SK-N-SH (cell line): ENCODE measurements around the gene ADAMTS4. TPM values are rescaled to one million over a fixed set of nuclear protein-coding genes. Genes with fewer than 3 reads are reported as not detected.

Experiments used
- CTCF ChIA-PET: fragments of 300-600, 350-600 bp; formaldehyde crosslinking; extraction: SDS; loops from one replicate; lab custom pipeline; 2021; lab: Yijun Ruan, JAX
- POLR2A ChIA-PET: fragments of 350-600 bp; sonication (Branson Sonifier 250); formaldehyde crosslinking; extraction: SDS; loops from one replicate; lab custom pipeline; 2020; ENCODE audit warnings: antibody characterized with exemption, inconsistent platforms; lab: Yijun Ruan, JAX
- DNase-seq: peaks from one replicate; pipeline ENCODE4 v3.0.0; 2012
- H2AFZ ChIP-seq: fragments of 200-600 bp; sonication (generic); 2 replicates; pipeline ENCODE4 v1.8.1; 2016; ENCODE audit warnings: antibody characterized with exemption, mild to moderate bottlenecking, low read depth
- H3F3A ChIP-seq: fragments of 200-600 bp; sonication (generic); replicated peaks from 2 replicates; pipeline ENCODE3; 2016; ENCODE audit warnings: antibody characterized with exemption, mild to moderate bottlenecking; ENCODE audit not compliant: insufficient read depth
- H3K27ac ChIP-seq, 2 experiments: fragments of 200-500 bp in 1 of 2; fragments of 200-600 bp in 1 of 2; sonication (Bioruptor generic) in 1 of 2; sonication (generic), shearing (Covaris generic) in 1 of 2; 2 replicates each; pipeline versions ENCODE4 v1.5.1 to v1.6.1; 2014 to 2016; ENCODE audit warnings: low read depth in 2 of 2, inconsistent platforms in 1 of 2, low read length in 1 of 2, mild to moderate bottlenecking in 1 of 2, mixed read lengths in 1 of 2
- H3K27me3 ChIP-seq: fragments of 200-600 bp; sonication (generic), shearing (Covaris generic); 2 replicates; pipeline ENCODE4 v1.6.1; 2016; ENCODE audit warnings: mixed run types; ENCODE audit not compliant: insufficient read depth
- H3K36me3 ChIP-seq, 2 experiments: fragments of 200-500 bp in 1 of 2; fragments of 200-600 bp in 1 of 2; sonication (Bioruptor generic) in 1 of 2; sonication (generic) in 1 of 2; replicated peaks in 1 of 2; 2 replicates each; pipeline versions ENCODE3 to v1.5.1; 2014 to 2016; ENCODE audit warnings: low read length in 1 of 2, mild to moderate bottlenecking in 1 of 2; ENCODE audit not compliant: insufficient read depth in 2 of 2, control insufficient read depth in 1 of 2
- H3K4me1 ChIP-seq, 2 experiments: fragments of 200-500 bp in 1 of 2; fragments of 200-600 bp in 1 of 2; sonication (Bioruptor generic) in 1 of 2; sonication (generic), shearing (Covaris generic) in 1 of 2; 2 replicates each; pipeline versions ENCODE4 v1.5.1 to v1.6.1; 2014 to 2016; ENCODE audit warnings: low read depth in 1 of 2, low read length in 1 of 2, mixed run types in 1 of 2; ENCODE audit not compliant: insufficient read depth in 2 of 2, control insufficient read depth in 1 of 2
- H3K4me2 ChIP-seq: fragments of 200-600 bp; sonication (generic), shearing (Covaris generic); 2 replicates; pipeline ENCODE4 v1.6.1; 2017; ENCODE audit warnings: mixed run types
- H3K4me3 ChIP-seq, 2 experiments: fragments of 200-500 bp in 1 of 2; fragments of 200-600 bp in 1 of 2; sonication (Bioruptor generic) in 1 of 2; sonication (generic), shearing (Covaris generic) in 1 of 2; 2 replicates each; pipeline versions ENCODE4 v1.5.1 to v1.8.1; 2014 to 2016; ENCODE audit warnings: low read depth in 2 of 2, inconsistent platforms in 1 of 2, low read length in 1 of 2, mild to moderate bottlenecking in 1 of 2, mixed read lengths in 1 of 2, moderate library complexity in 1 of 2
- H3K79me2 ChIP-seq: fragments of 200-600 bp; sonication (generic); 2 replicates; pipeline ENCODE4 v1.8.1; 2017; ENCODE audit warnings: mild to moderate bottlenecking; ENCODE audit not compliant: insufficient read depth
- H3K9ac ChIP-seq: fragments of 200-600 bp; sonication (generic); 2 replicates; pipeline ENCODE4 v1.6.1; 2017; ENCODE audit warnings: mixed run types
- H3K9me2 ChIP-seq: fragments of 200-600 bp; sonication (generic); 2 replicates; pipeline ENCODE4 v1.6.1; 2017; ENCODE audit warnings: mixed run types
- H3K9me3 ChIP-seq: fragments of 200-600 bp; sonication (generic); 2 replicates; pipeline ENCODE4 v1.6.1; 2017; ENCODE audit warnings: mixed run types, mild to moderate bottlenecking, moderate library complexity
- H4K20me1 ChIP-seq: fragments of 200-600 bp; sonication (generic); 2 replicates; pipeline ENCODE4 v1.6.1; 2017; ENCODE audit warnings: mild to moderate bottlenecking, mixed run types; ENCODE audit not compliant: insufficient read depth
- CHD2 ChIP-seq: fragments of 150-350 bp; IDR thresholded peaks from 2 replicates; pipeline ENCODE4 v1.6.1; 2018; ENCODE audit warnings: low read length; ENCODE audit not compliant: partially characterized antibody
- EP300 ChIP-seq, 2 experiments: IDR thresholded peaks; 2 replicates each; pipeline versions ENCODE4 v1.4.0 to v1.6.1; 2012; ENCODE audit warnings: borderline replicate concordance in 1 of 2, low read depth in 1 of 2, low read length in 1 of 2
- EZH2phosphoT487 ChIP-seq: fragments of 200-600 bp; sonication (generic); IDR thresholded peaks from 2 replicates; pipeline ENCODE4 v1.6.1; 2017; ENCODE audit warnings: low read depth, mixed run types, mild to moderate bottlenecking, antibody characterized with exemption, moderate library complexity, borderline replicate concordance
- FOSL2 ChIP-seq: IDR thresholded peaks from 2 replicates; pipeline ENCODE4 v1.4.0; 2012; ENCODE audit warnings: low read depth, mild to moderate bottlenecking, moderate library complexity, borderline replicate concordance
- FOXJ3 ChIP-seq: sonication (generic); formaldehyde crosslinking; IDR thresholded peaks from 2 replicates; pipeline ENCODE4 v1.5.1; 2020; ENCODE audit warnings: mild to moderate bottlenecking, missing genetic modification reagents
- GATA2 ChIP-seq: sonication (generic); formaldehyde crosslinking; IDR thresholded peaks from 2 replicates; pipeline ENCODE4 v1.5.0; 2020; ENCODE audit warnings: mild to moderate bottlenecking, missing genetic modification reagents
- JUND ChIP-seq: IDR thresholded peaks from 2 replicates; pipeline ENCODE4 v1.4.0; 2012
- MEF2A ChIP-seq: IDR thresholded peaks from 2 replicates; pipeline ENCODE4 v1.4.0; 2012; ENCODE audit warnings: low read depth, borderline replicate concordance
- MXI1 ChIP-seq: IDR thresholded peaks from 2 replicates; pipeline ENCODE4 v1.6.1; 2012; ENCODE audit warnings: mild to moderate bottlenecking, low read depth, low read length, improper control_type of control experiment
- NFIC ChIP-seq: IDR thresholded peaks from 2 replicates; pipeline ENCODE4 v1.4.0; 2012; ENCODE audit warnings: borderline replicate concordance
- RCOR1 ChIP-seq: fragments of 150-350 bp; IDR thresholded peaks from 2 replicates; pipeline ENCODE4 v1.6.1; 2017; ENCODE audit warnings: antibody characterized with exemption, low read length
- RFX5 ChIP-seq: IDR thresholded peaks from 2 replicates; pipeline ENCODE4 v1.6.1; 2012; ENCODE audit warnings: mild to moderate bottlenecking, improper control_type of control experiment, low read length
- RXRA ChIP-seq: IDR thresholded peaks from 2 replicates; pipeline ENCODE4 v1.4.0; 2012; ENCODE audit warnings: low read depth, mild to moderate bottlenecking, borderline replicate concordance
- TCF12 ChIP-seq: IDR thresholded peaks from 2 replicates; pipeline ENCODE4 v1.4.0; 2012
- YY1 ChIP-seq: IDR thresholded peaks from 2 replicates; pipeline ENCODE4 v1.4.0; 2012; ENCODE audit warnings: low read depth, mild to moderate bottlenecking
- whole genome bisulfite sequencing: methylation state at CpG from one replicate; pipeline ENCODE4 v1.1.6; 2017; ENCODE audit warnings: low lambda C conversion rate; 5-methylcytosine and 5-hydroxymethylcytosine counted together
- polyA plus RNA-seq, 3 experiments: library from polyadenylated mRNA; depleted of rRNA; stranded (reverse); fragments of >200 nt; gene quantifications; 2 replicates each; pipeline ENCODE4 v1.2.3, GENCODE V29; 2012
- TF ChIP-seq, protein P1 (sequence below): IDR thresholded peaks from 2 replicates; pipeline ENCODE4 v1.4.0; 2012; ENCODE audit warnings: low read depth, borderline replicate concordance
- TF ChIP-seq, protein P2 (sequence below): IDR thresholded peaks from 2 replicates; pipeline ENCODE4; 2012
- TF ChIP-seq, protein P3 (sequence below): IDR thresholded peaks from 2 replicates; pipeline ENCODE4 v1.4.0; 2012; ENCODE audit warnings: low read depth
- TF ChIP-seq, protein P4 (sequence below): IDR thresholded peaks from 2 replicates; pipeline ENCODE4 v1.4.0; 2012; ENCODE audit warnings: low read depth, borderline replicate concordance
- TF ChIP-seq, protein P5 (sequence below): fragments of 150-350 bp; IDR thresholded peaks from 2 replicates; pipeline ENCODE4 v1.6.1; 2017; ENCODE audit warnings: antibody characterized with exemption, low read length, low read depth, borderline replicate concordance

The ADAMTS4 gene
- polyA plus RNA-seq, 1 of the 3 experiments (the other 2 are of a cell fraction), result 1.2 TPM

DNA sequence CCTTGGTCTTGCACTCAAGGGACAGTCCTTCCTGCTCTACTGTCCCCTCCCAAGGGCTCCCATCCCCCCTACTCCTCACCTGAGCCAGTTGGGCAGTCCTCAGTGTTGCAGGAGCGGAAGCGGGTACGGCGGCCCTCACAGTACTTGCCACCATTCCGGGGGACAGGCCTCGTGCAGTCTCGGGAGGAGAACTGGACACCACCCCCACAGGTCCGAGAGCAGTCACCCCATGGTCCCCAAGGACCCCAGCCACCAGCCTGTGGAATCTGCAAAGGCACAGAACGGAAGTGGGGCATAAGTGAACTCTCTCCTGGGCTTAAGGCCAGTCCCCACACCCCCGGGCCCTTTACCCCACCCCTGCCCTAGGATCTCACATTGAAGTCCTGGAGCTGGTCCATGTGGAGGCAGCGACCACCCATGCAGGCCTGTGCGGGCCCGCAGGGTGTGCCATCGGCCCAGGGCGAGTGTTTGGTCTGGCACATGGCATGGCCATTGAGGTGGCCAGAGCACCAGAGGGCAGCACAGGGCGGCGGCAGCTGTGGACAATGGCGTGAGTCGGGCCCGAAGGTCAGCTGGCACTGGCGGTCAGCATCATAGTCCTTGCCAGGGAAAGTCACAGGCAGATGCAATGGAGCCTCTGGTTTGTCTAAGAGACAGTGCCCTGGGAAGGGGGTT is 5.2 kb downstream of the ADAMTS4 start:
- no peaks in the 10 kb centered on the region for H3K79me2 ChIP-seq
- H3K36me3 ChIP-seq, result peaks cover 0 to 19% of the 10 kb centered on the region in 2 experiments
- CTCF ChIA-PET, result interaction anchor here (0.6 to 7.0 kb wide), 16 partner anchors 10 to 189 kb away, joined by 3 to 65 read pairs (median 6); partner anchors contain the start of genes APOA2, B4GALT3, NDUFS2 and PPOX
- WGBS, result 91% methylated on average over 9 of the region's 21 CpGs
- no peaks in the 10 kb centered on the region for H3K9me2 ChIP-seq
- no peak for DNase-seq
- H4K20me1 ChIP-seq, result no peaks in the 10 kb centered on the region
- H3K9ac ChIP-seq, result no peak overlapping the region
- no peak overlapping the region for H3K27ac ChIP-seq
- POLR2A ChIA-PET, result no interaction called here
- no peak overlapping the region for H2AFZ ChIP-seq
- peaks cover 20 to 44% of the 10 kb centered on the region in 2 experiments; a peak in 3 of 4 replicates for H3K4me1 ChIP-seq
- no peak overlapping the region for H3K4me2 ChIP-seq
- H3K27me3 ChIP-seq, result no peaks in the 10 kb centered on the region
- no peaks in the 10 kb centered on the region for H3K9me3 ChIP-seq
- H3K4me3 ChIP-seq, result no peak overlapping the region
- TF ChIP-seq MEF2A (no peak), TCF12 (no peak), MXI1 (no peak), YY1 (no peak), EZH2phosphoT487 (no peak), RXRA (no peak)
- TF ChIP-seq, protein P1, sequence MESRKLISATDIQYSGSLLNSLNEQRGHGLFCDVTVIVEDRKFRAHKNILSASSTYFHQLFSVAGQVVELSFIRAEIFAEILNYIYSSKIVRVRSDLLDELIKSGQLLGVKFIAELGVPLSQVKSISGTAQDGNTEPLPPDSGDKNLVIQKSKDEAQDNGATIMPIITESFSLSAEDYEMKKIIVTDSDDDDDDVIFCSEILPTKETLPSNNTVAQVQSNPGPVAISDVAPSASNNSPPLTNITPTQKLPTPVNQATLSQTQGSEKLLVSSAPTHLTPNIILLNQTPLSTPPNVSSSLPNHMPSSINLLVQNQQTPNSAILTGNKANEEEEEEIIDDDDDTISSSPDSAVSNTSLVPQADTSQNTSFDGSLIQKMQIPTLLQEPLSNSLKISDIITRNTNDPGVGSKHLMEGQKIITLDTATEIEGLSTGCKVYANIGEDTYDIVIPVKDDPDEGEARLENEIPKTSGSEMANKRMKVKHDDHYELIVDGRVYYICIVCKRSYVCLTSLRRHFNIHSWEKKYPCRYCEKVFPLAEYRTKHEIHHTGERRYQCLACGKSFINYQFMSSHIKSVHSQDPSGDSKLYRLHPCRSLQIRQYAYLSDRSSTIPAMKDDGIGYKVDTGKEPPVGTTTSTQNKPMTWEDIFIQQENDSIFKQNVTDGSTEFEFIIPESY, result no peak
- H3F3A ChIP-seq, result peaks cover 2% of the 10 kb centered on the region

DNA sequence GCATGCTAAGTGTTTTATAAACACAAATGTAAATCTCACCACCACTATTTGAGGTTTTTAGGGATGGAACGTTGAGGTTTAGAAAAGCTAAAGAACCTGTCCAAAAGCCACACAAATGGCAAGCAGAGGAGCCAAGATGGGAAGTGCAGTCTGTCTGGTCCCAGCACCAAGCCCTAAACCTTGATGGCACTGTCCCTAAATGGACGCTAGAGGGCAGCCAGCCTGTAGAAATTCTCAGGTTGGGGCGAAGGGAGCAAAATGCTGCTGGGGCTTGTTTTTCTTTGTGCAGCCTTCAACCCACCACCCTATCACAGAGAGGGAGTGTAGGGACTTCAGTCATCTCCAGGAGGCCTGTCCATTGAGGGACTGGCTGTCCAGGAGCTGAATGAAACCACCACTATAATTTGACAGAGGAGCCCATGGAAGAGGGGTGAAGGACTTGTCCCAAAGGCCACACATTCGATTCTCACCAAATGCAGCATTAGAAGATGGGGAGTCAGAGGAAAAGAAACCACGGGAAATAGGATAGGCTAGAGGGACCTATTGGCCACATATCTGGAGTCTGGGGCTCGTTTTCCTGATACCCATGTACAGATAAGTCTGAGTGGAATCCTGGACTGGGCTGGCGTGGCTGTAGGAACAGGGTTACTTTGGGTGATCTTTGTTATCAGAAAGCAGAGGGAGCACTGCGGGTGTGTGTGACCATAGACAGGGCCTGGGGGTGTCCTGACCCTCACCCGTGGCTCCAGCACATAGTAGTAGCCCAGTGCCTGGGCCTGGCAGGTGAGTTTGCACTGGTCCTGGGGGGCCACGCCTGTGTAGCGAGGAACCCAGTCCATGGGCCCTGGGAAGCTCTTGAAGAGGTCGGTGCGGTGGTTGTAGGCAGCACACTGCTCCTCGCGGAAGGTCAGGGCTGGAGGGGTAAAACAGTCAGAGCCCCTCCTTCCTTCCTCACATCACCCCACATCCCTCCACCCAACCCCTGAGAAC is 6.1 kb downstream of the ADAMTS4 start:
- ChIA-PET CTCF (interaction anchor here (0.6 to 7.0 kb wide), 28 partner anchors 11 to 194 kb away, joined by 3 to 65 read pairs (median 6); partner anchors contain the start of genes APOA2, CFAP126, FCER1G and NDUFS2), POLR2A (interaction anchor here (1.1 to 1.4 kb wide), 2 partner anchors 9 to 33 kb away, joined by 3 read pairs; partner anchors contain the start of genes NDUFS2 and TOMM40L)
- Histone ChIP-seq H3K9me2 (no peaks in the 10 kb centered on the region), H3K36me3 (peaks cover 0 to 19% of the 10 kb centered on the region in 2 experiments), H3K4me1 (peaks cover 11 to 35% of the 10 kb centered on the region in 2 experiments; a peak in 3 of 4 replicates), H3F3A (no peaks in the 10 kb centered on the region), H4K20me1 (no peaks in the 10 kb centered on the region), H3K27ac (peak overlapping the region in 1 of 2 experiments; percentile 48; a peak in 2 of 4 replicates), H2AFZ (peak overlapping the region; percentile 80), H3K27me3 (no peaks in the 10 kb centered on the region), H3K79me2 (no peaks in the 10 kb centered on the region), H3K4me3 (no peak overlapping the region), H3K9ac (no peak overlapping the region), H3K4me2 (no peak overlapping the region), H3K9me3 (no peaks in the 10 kb centered on the region)
- WGBS, result 29% methylated on average over 8 of the region's 15 CpGs
- DNase-seq, result peak; percentile 89
- TF ChIP-seq, protein P2, sequence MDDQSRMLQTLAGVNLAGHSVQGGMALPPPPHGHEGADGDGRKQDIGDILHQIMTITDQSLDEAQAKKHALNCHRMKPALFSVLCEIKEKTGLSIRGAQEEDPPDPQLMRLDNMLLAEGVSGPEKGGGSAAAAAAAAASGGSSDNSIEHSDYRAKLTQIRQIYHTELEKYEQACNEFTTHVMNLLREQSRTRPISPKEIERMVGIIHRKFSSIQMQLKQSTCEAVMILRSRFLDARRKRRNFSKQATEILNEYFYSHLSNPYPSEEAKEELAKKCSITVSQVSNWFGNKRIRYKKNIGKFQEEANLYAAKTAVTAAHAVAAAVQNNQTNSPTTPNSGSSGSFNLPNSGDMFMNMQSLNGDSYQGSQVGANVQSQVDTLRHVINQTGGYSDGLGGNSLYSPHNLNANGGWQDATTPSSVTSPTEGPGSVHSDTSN, result no peak
- TF ChIP-seq NFIC (no peak), MXI1 (no peak), GATA2 (CRISPR knock-in tag) (no peak), CHD2 (peak; percentile 37), EP300 (IDR thresholded peaks at IDR 0.05; ENCODE audit: borderline replicate concordance in 1 of 2, low read depth in 1 of 2, low read length in 1 of 2) (no peak), JUND (no peak), FOXJ3 (no peak), RFX5 (no peak), FOSL2 (no peak), RCOR1 (no peak), MEF2A (no peak)
- TF ChIP-seq, protein P3, sequence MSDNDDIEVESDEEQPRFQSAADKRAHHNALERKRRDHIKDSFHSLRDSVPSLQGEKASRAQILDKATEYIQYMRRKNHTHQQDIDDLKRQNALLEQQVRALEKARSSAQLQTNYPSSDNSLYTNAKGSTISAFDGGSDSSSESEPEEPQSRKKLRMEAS, result no peak
- TF ChIP-seq, protein P4, sequence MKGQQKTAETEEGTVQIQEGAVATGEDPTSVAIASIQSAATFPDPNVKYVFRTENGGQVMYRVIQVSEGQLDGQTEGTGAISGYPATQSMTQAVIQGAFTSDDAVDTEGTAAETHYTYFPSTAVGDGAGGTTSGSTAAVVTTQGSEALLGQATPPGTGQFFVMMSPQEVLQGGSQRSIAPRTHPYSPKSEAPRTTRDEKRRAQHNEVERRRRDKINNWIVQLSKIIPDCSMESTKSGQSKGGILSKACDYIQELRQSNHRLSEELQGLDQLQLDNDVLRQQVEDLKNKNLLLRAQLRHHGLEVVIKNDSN, result no peak
- TF ChIP-seq, protein P5, sequence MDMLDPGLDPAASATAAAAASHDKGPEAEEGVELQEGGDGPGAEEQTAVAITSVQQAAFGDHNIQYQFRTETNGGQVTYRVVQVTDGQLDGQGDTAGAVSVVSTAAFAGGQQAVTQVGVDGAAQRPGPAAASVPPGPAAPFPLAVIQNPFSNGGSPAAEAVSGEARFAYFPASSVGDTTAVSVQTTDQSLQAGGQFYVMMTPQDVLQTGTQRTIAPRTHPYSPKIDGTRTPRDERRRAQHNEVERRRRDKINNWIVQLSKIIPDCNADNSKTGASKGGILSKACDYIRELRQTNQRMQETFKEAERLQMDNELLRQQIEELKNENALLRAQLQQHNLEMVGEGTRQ, result no peak
